Stimulated activated CD8-positive, alpha-beta memory T cell treated with anti-CD3 and anti-CD28 coated beads, Interleukin-15, amount 100 ng/mL, for 24 hours (primary cell): ENCODE results near the gene ARHGAP22.

ENCODE experiments used
- DNase-seq: peaks from one replicate; pipeline ENCODE4 v3.0.0-alpha.2; 2020; ENCODE audit warnings: low read depth

ARHGAP22 gene

GRCh38 chr10:48463318-48464003 lies 141.4 kb downstream of the ARHGAP22 start:
- DNase-seq, result no peak

- no peak for DNase-seq
These were observed 142.3 kb downstream of the ARHGAP22 start for GRCh38 chr10:48462482-48463020.

- DNase-seq, result no peak
These were observed 143.0 kb downstream of the ARHGAP22 start for GRCh38 chr10:48461623-48462481.

GRCh38 chr10:48460182-48460581 lies 144.7 kb downstream of the ARHGAP22 start:
- DNase-seq, result no peak

GRCh38 chr10:48459270-48460150 lies 145.4 kb downstream of the ARHGAP22 start:
- no peak for DNase-seq

GRCh38 chr10:48458662-48459048 lies 146.2 kb downstream of the ARHGAP22 start:
- DNase-seq, result no peak

- no peak for DNase-seq
These were observed 146.8 kb downstream of the ARHGAP22 start for GRCh38 chr10:48457949-48458661.

- DNase-seq, result no peak
These were observed 147.8 kb downstream of the ARHGAP22 start for GRCh38 chr10:48456808-48457761.

GRCh38 chr10:48456361-48456804 lies 148.5 kb downstream of the ARHGAP22 start:
- DNase-seq, result no peak

GRCh38 chr10:48455392-48456151 lies 149.3 kb downstream of the ARHGAP22 start:
- DNase-seq, result no peak

GRCh38 chr10:48455055-48455391 lies 149.8 kb downstream of the ARHGAP22 start:
- no peak for DNase-seq

- DNase-seq, result no peak
These were observed 150.4 kb downstream of the ARHGAP22 start for GRCh38 chr10:48454302-48455054.

- DNase-seq, result no peak
These were observed 151.2 kb downstream of the ARHGAP22 start for GRCh38 chr10:48453451-48454301.

- DNase-seq, result no peak
These were observed 151.9 kb downstream of the ARHGAP22 start for GRCh38 chr10:48452879-48453412.

- DNase-seq, result no peak
These were observed 152.6 kb downstream of the ARHGAP22 start for GRCh38 chr10:48451969-48452878.

- no peak for DNase-seq
These were observed 154.0 kb downstream of the ARHGAP22 start for GRCh38 chr10:48450741-48451466.
